Anterior cingulate cortex (tissue), 58 donors: ENCODE data around the gene DNAJC27.
A peak's percentile ranks its signal among the peaks of the same experiment; 100 is the strongest.
"Not testable (repeated sequence)": the region's sequence is repeated elsewhere in the genome, so short reads cannot be mapped to it uniquely, and the experiment has no call there.

Experiments
- DNase-seq, 58 donors: peaks; one replicate each; lab custom pipeline; 2025; lab: John Stamatoyannopoulos, UW

Gene DNAJC27

GRCh38 chr2:24971536-24972314, at the start of gene DNAJC27:
Gene DNAJC27 (minus strand): TSS chr2:24971955. CDS start chr2:24971904, 51 bp downstream.
- DNase-seq, result peak; percentile 82 to 100 (median 98)

DNA sequence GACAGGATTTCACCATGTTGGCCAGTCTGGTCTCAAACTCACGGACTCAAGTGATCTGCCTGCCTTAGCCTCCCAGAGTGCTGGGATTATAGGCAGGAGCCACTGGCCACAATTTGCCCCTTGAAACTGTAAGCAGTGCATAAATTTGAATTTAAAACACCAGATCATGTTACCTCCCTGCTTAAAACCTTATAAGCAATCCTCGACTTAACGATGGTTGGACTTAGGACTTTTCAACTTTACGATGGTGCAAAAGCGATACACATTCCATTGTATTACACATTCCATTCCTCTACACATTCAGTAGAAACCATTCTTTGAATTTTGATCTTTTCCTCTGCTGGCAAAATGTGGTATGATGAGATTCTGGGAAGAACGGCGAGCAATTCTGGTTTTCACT, 46.9 kb upstream of the DNAJC27 start:
- no peak for DNase-seq

DNA sequence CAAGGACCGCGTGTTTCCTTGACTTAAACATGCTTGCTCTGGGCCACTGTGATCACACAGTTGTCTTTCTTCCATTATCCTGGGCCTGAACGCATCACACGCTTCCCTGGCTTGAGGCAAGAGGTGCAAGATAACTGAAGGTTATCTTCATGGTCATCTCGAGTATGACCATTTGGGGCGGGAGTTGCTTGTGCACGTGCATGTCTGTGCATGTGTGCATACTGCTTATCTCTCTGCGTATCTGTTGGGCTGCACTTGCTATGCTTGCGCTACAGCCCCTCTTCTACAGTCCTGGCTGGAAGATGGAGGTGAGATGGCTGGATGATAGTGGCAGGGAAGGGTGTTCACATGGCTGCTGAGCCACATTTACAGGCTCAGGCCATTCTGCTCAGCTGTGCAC, 42.9 kb upstream of the DNAJC27 start:
- DNase-seq, result no peak

- not testable (repeated sequence) for DNase-seq
These were observed 39.6 kb upstream of the DNAJC27 start for GRCh38 chr2:25011342-25011741.

- no peak for DNase-seq
These were observed 38.2 kb upstream of the DNAJC27 start for GRCh38 chr2:25009954-25010353.

DNA sequence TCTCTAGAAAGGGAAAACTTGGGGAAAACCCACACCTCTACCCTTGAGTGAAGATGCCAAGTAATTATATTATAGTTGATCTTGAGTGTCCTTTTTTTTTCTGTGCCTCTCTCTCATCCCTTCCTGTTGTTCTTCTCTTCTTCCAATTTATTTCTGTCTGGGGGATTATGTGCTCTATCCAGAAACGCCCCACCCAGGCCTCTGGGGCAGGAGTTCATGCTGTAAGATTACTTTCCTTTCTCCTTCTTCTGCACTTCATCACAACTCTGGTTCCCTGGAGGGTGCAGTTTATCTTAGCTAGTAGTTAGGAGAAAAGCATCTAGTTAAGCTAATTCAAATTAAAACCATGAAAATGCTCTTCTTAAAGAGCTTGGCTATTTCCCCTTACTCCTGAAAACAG, 30.3 kb upstream of the DNAJC27 start:
- no peak for DNase-seq

GRCh38 chr2:25001325-25001637, 29.5 kb upstream of the DNAJC27 start:
- DNase-seq, result no peak

DNA sequence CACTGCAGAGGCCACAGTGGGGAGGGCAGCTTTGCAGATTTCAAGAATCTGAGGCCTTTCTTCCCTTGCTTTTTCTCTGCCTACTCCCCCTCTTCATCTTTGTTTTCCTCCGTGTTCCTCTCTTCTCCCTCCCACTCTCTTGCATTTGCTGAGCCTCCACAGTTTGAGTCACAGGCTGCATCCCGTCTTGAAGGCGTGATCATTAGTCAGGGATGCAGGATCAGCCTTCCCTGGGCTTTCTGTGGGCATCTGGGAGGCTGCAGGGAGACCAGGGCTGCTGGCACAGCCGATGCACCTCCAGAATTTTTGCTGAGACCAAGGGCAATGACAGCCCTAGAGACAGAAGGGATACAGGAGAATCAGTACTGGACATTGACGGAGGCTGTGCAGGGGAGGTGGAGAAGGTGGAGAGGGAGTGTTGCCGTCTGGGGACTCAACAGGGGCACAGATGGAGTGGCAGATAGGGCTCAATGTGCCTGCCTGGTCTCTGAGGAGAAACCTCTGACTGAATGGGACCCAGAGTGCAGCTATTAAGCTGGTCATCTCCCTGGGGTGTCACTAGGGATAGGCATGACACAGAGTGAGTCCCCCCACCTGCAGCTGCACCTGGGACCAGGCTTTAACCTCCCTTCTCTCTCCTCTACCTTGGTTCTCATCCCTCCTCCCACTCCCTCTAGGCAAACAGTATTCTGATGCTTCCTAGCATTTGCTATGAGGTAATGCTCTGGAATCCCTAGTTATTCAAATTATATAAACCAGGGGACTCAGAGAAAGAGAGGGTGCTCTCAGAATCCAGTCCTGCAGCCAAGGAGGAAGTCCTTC, 29.0 kb upstream of the DNAJC27 start:
- DNase-seq, result peak in 30 of 58 donors; percentile 3 to 67 (median 27)

DNA sequence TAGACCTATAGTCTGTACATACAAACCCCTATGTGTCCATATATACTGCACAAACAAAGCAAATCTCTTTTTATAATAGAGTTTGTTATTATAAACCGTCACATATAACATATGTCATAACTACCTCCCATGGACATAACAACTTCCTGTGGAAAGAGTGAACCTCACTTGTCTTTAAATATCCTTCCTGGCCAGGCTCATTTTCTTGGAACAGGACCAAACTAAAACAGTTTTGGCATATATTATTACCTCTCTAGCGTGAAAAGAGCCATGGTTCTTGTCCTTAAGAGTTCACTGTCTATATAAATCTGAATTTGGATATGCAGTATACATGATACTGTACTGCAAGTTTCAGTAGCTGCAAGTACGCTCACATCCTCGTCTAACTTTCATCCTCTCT, 28.3 kb upstream of the DNAJC27 start:
- no peak for DNase-seq

DNA sequence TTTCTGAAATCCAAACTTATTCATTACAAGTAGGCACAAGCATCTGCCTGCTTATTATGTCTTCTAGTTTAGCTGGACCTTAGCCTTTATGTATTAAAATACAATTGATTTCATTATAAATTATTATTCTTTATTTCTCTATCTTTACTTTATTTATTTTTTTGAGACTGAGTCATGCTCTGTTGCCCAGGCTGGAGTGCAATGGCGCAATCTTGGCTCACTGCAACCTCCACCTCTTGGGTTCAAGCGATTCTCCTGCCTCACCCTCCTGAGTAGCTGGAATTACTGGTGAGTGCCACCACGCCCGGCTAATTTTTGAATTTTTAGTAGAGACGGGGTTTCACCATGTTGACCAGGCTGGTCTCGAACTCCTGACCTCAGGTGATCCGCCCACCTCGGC, 27.3 kb upstream of the DNAJC27 start:
- DNase-seq, result not testable (repeated sequence)

DNA sequence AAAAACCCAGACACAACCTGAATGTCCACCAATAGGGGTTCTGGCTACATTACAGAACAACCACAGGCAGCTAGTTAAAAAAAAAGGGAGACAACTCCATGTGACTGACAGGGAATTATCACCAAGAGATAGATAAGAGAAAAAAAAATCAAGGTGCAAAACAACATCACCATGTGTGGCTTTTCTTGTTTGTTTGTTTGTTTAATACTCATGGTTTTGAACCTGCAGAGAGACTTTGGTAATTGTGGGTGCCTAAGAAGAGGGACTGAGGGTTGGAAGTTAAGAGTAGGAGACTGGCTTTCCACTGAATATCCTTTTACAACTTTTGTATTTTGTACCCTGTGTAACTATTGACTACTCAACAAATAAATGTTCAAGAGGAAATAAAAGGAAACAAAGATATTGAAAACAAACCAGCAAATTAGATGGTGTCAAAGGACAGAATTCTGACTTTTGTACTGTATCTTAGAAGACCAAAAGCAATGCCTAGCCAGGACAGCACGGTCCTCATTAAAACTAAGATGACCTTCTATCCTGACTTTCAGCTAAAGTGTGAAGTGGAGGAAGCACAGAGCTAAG, 22.5 kb upstream of the DNAJC27 start:
- DNase-seq, result no peak

- no peak for DNase-seq
These were observed 21.8 kb upstream of the DNAJC27 start for GRCh38 chr2:24993406-24994145.

- peak in 29 of 58 donors; percentile 12 to 82 (median 33) for DNase-seq
These were observed 14.6 kb upstream of the DNAJC27 start for GRCh38 chr2:24986372-24986771.

DNA sequence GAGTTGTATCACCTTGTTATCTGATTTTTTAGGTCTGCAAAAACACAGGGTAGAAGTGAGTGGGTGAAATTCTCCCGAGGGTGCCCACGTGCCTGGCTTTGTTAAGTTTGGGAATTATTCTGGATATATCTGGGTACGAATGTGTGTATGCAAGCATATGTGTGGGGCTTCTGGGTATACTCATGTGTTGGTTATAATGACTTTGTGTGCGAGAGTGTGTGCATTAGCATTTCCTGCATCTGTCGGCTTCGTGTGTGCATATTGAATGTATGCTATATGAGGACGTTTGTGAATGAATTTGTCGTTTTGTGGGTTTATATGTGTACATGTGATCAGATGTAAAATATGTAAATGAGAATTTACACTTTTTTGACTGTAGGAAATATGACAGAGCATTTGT, 13.8 kb upstream of the DNAJC27 start:
- DNase-seq, result peak in 3 of 58 donors; percentile 15 to 20 (median 17)

GRCh38 chr2:24984912-24985311, 13.2 kb upstream of the DNAJC27 start:
- DNase-seq, result peak in 54 of 58 donors; percentile 7 to 86 (median 62)

DNA sequence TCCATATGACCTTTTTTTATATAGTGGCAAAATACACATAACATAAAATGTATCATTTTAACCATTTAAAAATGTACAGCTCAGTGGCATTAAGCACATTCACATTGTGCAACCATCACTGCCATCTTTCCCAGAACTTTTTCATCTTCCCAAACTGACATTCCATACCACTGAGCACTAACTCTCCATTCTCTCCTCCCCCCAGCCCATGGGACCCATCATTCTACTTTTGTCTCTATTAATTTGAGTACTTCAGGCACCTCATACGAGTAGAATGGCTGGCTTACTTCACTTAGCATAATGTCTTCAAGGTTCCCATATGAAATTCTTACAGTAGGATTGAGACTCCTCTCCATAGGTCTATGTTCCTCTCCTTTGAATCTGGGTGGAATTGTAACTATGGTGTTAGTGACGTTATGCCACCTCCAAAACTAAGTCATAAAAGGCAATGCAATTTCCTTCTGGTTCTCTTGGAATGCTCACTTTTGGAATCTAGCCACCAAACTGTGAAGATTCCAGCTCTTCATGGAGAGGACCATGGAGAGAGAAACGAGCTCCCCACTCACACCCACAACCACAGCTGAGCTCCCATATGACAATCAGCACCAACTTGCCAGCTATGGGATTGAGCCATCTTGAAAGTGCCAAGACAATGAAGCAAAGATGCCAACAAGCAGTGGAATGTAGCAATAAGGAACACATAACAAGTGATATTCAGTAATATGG, 9.8 kb upstream of the DNAJC27 start:
- peak in 17 of 58 donors; percentile 4 to 68 (median 22) for DNase-seq

DNA sequence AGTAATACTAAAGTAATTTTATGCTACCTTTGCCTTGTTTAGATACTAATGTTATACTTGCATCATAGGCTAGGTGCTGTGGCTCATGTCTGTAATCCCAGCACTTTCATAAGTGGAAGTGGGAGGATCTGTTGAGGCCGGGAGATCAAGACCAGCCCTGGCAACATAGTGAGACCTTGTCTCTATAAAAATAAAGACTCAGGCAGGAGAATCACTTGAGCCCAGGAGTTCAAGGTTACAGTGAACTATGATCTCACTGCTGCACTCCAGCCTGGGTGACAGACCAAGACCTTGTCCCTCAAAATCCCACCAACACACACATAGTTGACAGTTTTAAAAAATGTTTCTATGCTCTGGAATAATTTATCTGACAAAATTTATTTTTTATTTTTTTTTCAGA, 6.9 kb upstream of the DNAJC27 start:
- no peak for DNase-seq

DNA sequence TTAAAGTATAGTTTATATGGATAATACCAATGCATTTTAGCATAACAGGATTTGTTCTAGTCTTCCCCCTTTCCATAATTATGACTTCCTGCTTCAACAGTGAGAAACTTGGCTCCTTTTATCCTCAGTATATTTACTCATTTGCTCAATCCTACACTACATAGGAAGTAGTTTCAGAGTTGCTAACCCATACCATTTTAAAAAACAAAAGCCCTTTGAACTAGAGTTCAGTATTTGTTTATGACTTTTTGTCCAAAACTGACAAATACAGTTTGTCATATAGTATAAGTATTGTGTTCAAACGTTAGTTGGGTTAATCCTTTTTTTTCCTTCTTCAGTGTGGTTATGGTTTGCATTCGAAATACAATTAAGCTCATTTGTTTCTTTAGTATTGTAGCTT, 5.9 kb upstream of the DNAJC27 start:
- DNase-seq, result no peak

- DNase-seq, result no peak
These were observed 2.1 kb upstream of the DNAJC27 start for GRCh38 chr2:24973812-24974211.
